Keratinocyte (primary cell): ENCODE results near the gene NCKAP5. TPM values are rescaled to one million over a fixed set of nuclear protein-coding genes. Genes with fewer than 3 reads are reported as not detected.

Experiments used
- DNase-seq: peaks from one replicate; pipeline ENCODE4 v3.0.0-alpha.2; 2011; ENCODE audit warnings: low read depth, missing footprints, low spot score
- FAIRE-seq: peaks from 2 replicates; lab custom pipeline; 2011; peaks lifted over from hg19 to GRCh38; lab: Jason Lieb, UNC
- H2AFZ ChIP-seq: 2 replicates; pipeline ENCODE4 v1.6.0; 2012; ENCODE audit warnings: low read length, control low read depth, inconsistent platforms; ENCODE audit not compliant: control insufficient read depth
- H3K27ac ChIP-seq: 2 replicates; pipeline ENCODE4 v1.5.1; 2011; ENCODE audit warnings: low read length; ENCODE audit not compliant: control insufficient read depth, insufficient read depth
- H3K27me3 ChIP-seq: 3 replicates; pipeline ENCODE4 v1.6.0; 2011; ENCODE audit warnings: low read length; ENCODE audit not compliant: control insufficient read depth, insufficient read depth; ENCODE audit errors: extremely low read depth
- H3K36me3 ChIP-seq, 2 experiments: 2 replicates in 1 of 2; 3 replicates in 1 of 2; pipeline ENCODE4 v1.5.1; 2011; ENCODE audit warnings: low read length in 2 of 2, mild to moderate bottlenecking in 1 of 2; ENCODE audit not compliant: control insufficient read depth in 2 of 2, insufficient read depth in 2 of 2; ENCODE audit errors: extremely low read depth in 1 of 2
- H3K4me1 ChIP-seq: 3 replicates; pipeline ENCODE4 v1.5.1; 2011; ENCODE audit warnings: low read length; ENCODE audit not compliant: control insufficient read depth, insufficient read depth; ENCODE audit errors: extremely low read depth
- H3K4me2 ChIP-seq: 3 replicates; pipeline ENCODE4 v1.6.0; 2011; ENCODE audit warnings: low read depth, low read length; ENCODE audit not compliant: control insufficient read depth, insufficient read depth; ENCODE audit errors: extremely low read depth
- H3K4me3 ChIP-seq, 3 experiments: fragments of 200-600 bp in 1 of 3; sonication (generic) in 1 of 3; 2 replicates in 2 of 3; 3 replicates in 1 of 3; pipeline ENCODE4 v1.5.1; 2011 to 2016; ENCODE audit warnings: low read length in 3 of 3, mild to moderate bottlenecking in 3 of 3, control low read depth in 2 of 3, inconsistent platforms in 1 of 3, low read depth in 1 of 3, mixed read lengths in 1 of 3, mixed run types in 1 of 3, moderate library complexity in 1 of 3; ENCODE audit not compliant: control insufficient read depth in 2 of 3, insufficient read depth in 2 of 3; ENCODE audit errors: extremely low read depth in 1 of 3
- H3K79me2 ChIP-seq: 2 replicates; pipeline ENCODE4 v1.6.0; 2012; ENCODE audit warnings: low read length; ENCODE audit not compliant: control insufficient read depth, insufficient read depth
- H3K9ac ChIP-seq: 3 replicates; pipeline ENCODE4 v1.6.0; 2011; ENCODE audit warnings: low read length; ENCODE audit not compliant: control insufficient read depth, insufficient read depth; ENCODE audit errors: extremely low read depth
- H3K9me1 ChIP-seq: 3 replicates; pipeline ENCODE4 v1.6.0; 2011; ENCODE audit warnings: low read length; ENCODE audit not compliant: control insufficient read depth, insufficient read depth; ENCODE audit errors: extremely low read depth
- H3K9me3 ChIP-seq: 2 replicates; pipeline ENCODE4 v1.5.1; 2012; ENCODE audit warnings: low read depth, low read length; ENCODE audit not compliant: control insufficient read depth
- H4K20me1 ChIP-seq: 3 replicates; pipeline ENCODE4 v1.6.0; 2011; ENCODE audit warnings: low read length; ENCODE audit not compliant: control insufficient read depth, insufficient read depth; ENCODE audit errors: extremely low read depth
- EZH2 ChIP-seq: IDR thresholded peaks from one replicate; pipeline ENCODE4 v1.6.1; 2012; ENCODE audit warnings: inconsistent platforms, mild to moderate bottlenecking, low read length, moderate library complexity
- dilution Hi-C: fragments of 300-500 bp; cut with MboI; formaldehyde crosslinking; loops from one replicate; pipeline ENCODE4 v1.7.0; 2020; ENCODE audit warnings: low sequenced_read_pairs; ENCODE audit not compliant: extremely low pct_ligation_motif_present
- polyA plus RNA-seq, 5 experiments: library from polyadenylated mRNA; depleted of rRNA in 3 of 5; stranded (reverse) in 3 of 5; stranded (forward) in 1 of 5; unstranded in 1 of 5; fragments of >200 nt; gene quantifications; 1 replicate in 1 of 5; 2 replicates in 3 of 5; 3 replicates in 1 of 5; pipeline versions ENCODE4 v1.2.1 to v1.2.3, GENCODE V29; 2011 to 2012; ENCODE audit warnings: missing spikeins in 2 of 5, low read depth in 1 of 5, low replicate concordance in 1 of 5
- TF ChIP-seq, protein P1 (sequence below), 3 experiments: IDR thresholded peaks in 1 of 3; conservative IDR thresholded peaks in 1 of 3; optimal IDR thresholded peaks in 1 of 3; 2 replicates in 2 of 3; 3 replicates in 1 of 3; pipeline versions ENCODE3 to v1.5.1; 2011; ENCODE audit warnings: low read length in 3 of 3, mild to moderate bottlenecking in 3 of 3, moderate library complexity in 2 of 3, control low read depth in 1 of 3, inconsistent platforms in 1 of 3; ENCODE audit not compliant: insufficient read depth in 2 of 3; ENCODE audit errors: extremely low read depth in 1 of 3

The NCKAP5 gene
- polyA plus RNA-seq, 1 donor (not counting 4 experiments of a cell fraction or from before 2014, with no cell fraction given): 3.6 TPM

DNA sequence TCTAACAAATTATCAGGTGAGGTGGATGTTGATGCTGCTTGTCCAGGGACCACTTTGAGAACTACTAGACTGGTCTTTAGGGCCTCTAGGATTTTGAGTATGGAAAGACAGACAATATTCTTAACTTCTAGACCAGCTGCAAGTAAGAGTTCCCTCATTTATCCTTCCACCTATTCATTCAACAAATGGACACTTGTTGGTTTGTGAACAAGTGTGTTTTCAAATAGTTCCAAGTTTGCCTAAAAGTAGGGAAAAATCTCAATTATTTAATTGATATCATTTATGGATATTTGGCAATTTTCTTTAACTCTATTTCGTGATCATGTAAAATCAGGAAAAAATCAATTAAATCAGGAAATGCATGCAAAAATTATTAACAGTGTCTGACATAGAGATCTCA lies 245.4 kb downstream of the NCKAP5 start:
- dilution Hi-C loops: no loop called here
- DNase-seq (no peak), FAIRE-seq (no peak)
- Histone ChIP-seq H3K4me3 (no peak overlapping the region), H3K27me3 (no peaks in the 10 kb centered on the region), H3K9ac (no peak overlapping the region), H3K27ac (no peak overlapping the region), H3K9me3 (no peaks in the 10 kb centered on the region), H3K9me1 (no peaks in the 10 kb centered on the region), H3K4me1 (no peaks in the 10 kb centered on the region), H2AFZ (no peak overlapping the region), H4K20me1 (no peaks in the 10 kb centered on the region), H3K4me2 (no peak overlapping the region), H3K36me3 (no peaks in the 10 kb centered on the region), H3K79me2 (no peaks in the 10 kb centered on the region)
- TF ChIP-seq, protein P1, sequence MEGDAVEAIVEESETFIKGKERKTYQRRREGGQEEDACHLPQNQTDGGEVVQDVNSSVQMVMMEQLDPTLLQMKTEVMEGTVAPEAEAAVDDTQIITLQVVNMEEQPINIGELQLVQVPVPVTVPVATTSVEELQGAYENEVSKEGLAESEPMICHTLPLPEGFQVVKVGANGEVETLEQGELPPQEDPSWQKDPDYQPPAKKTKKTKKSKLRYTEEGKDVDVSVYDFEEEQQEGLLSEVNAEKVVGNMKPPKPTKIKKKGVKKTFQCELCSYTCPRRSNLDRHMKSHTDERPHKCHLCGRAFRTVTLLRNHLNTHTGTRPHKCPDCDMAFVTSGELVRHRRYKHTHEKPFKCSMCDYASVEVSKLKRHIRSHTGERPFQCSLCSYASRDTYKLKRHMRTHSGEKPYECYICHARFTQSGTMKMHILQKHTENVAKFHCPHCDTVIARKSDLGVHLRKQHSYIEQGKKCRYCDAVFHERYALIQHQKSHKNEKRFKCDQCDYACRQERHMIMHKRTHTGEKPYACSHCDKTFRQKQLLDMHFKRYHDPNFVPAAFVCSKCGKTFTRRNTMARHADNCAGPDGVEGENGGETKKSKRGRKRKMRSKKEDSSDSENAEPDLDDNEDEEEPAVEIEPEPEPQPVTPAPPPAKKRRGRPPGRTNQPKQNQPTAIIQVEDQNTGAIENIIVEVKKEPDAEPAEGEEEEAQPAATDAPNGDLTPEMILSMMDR (optimal IDR thresholded peaks at IDR 0.05 in 1 of 3, IDR thresholded peaks at IDR 0.05 in 1 of 3, conservative IDR thresholded peaks at IDR 0.05 in 1 of 3; ENCODE audit: extremely low read depth in 1 of 3, insufficient read depth in 2 of 3, low read length in 3 of 3): no peak
- no peak for TF ChIP-seq EZH2

GRCh38 chr2:133317178-133317577 lies 251.1 kb downstream of the NCKAP5 start:
- FAIRE-seq: no peak
- no peaks in the 10 kb centered on the region for H3K36me3 ChIP-seq
- H3K4me3 ChIP-seq: no peak overlapping the region
- no peaks in the 10 kb centered on the region for H3K9me3 ChIP-seq
- no peak overlapping the region for H3K27ac ChIP-seq
- H3K27me3 ChIP-seq: no peaks in the 10 kb centered on the region
- TF ChIP-seq, protein P1 (optimal IDR thresholded peaks at IDR 0.05 in 1 of 3, IDR thresholded peaks at IDR 0.05 in 1 of 3, conservative IDR thresholded peaks at IDR 0.05 in 1 of 3; ENCODE audit: extremely low read depth in 1 of 3, insufficient read depth in 2 of 3, low read length in 3 of 3): no peak
- no peak for TF ChIP-seq EZH2
- no peak for DNase-seq
- no peak overlapping the region for H2AFZ ChIP-seq
- no peak overlapping the region for H3K4me2 ChIP-seq
- H4K20me1 ChIP-seq: no peaks in the 10 kb centered on the region
- H3K9ac ChIP-seq: no peak overlapping the region
- no peaks in the 10 kb centered on the region for H3K9me1 ChIP-seq
- dilution Hi-C loops: no loop called here
- no peaks in the 10 kb centered on the region for H3K4me1 ChIP-seq
- no peaks in the 10 kb centered on the region for H3K79me2 ChIP-seq
